ENCODE results near the gene ABHD17A. TPM values are rescaled to one million over a fixed set of nuclear protein-coding genes. Genes with fewer than 3 reads are reported as not detected.

The ABHD17A gene
- total and polyA plus RNA-seq, 9 of the 15 experiments (the other 6 are each of a cell fraction or from before 2014, with no cell fraction given) = 0.04 to 135 (median 21.8) TPM; not detected in 1

GRCh38 chr19:1848399-1849131, 36.7 kb downstream of the ABHD17A start, which contains the start of gene REXO1 (continued):
- TF ChIP-seq CUX1 (CRISPR knock-in tag; IDR thresholded peaks at IDR 0.05) (no peak), MLX (CRISPR knock-in tag; conservative IDR thresholded peaks at IDR 0.05) (no peak), ZFPM2 (CRISPR knock-in tag; IDR thresholded peaks at IDR 0.05) (no peak), SRF (CRISPR knock-in tag; IDR thresholded peaks at IDR 0.05) (peak in 1 of 2 experiments; percentile 35; a peak in 1 of 4 replicates), THRAP3 (IDR thresholded peaks at IDR 0.05; ENCODE audit: borderline replicate concordance) (no peak), KLF1 (tag; IDR thresholded peaks at IDR 0.05) (peak; percentile 44; the same call in 1 of the 2 replicates), ZNF354B (CRISPR knock-in tag; IDR thresholded peaks at IDR 0.05) (no peak), THRA (IDR thresholded peaks at IDR 0.05) (no peak), RFX1 (IDR thresholded peaks at IDR 0.05) (no peak), HNRNPL (IDR thresholded peaks at IDR 0.05; ENCODE audit: low read depth, low read length) (no peak), CREB5 (CRISPR knock-in tag; IDR thresholded peaks at IDR 0.05) (no peak), EHMT2 (IDR thresholded peaks at IDR 0.05) (no peak), ZNF239 (CRISPR knock-in tag; IDR thresholded peaks at IDR 0.05) (no peak; the same call in 1 of the 2 replicates), WHSC1 (IDR thresholded peaks at IDR 0.05; ENCODE audit: low read length) (no peak), SIX5 (IDR thresholded peaks at IDR 0.05; ENCODE audit: borderline replicate concordance in 1 of 2, insufficient read depth in 1 of 2, low read depth in 1 of 2, low read length in 2 of 2) (peak in 1 of 2 experiments; percentile 12; a peak in 1 of 4 replicates), ZNF197 (CRISPR knock-in tag; IDR thresholded peaks at IDR 0.05; ENCODE audit: low read depth) (no peak), ZKSCAN3 (CRISPR knock-in tag; IDR thresholded peaks at IDR 0.05) (no peak), CHD1 (IDR thresholded peaks at IDR 0.05; ENCODE audit: low read length) (no peak), HSF4 (CRISPR knock-in tag; IDR thresholded peaks at IDR 0.05; ENCODE audit: borderline replicate concordance) (no peak), FOXJ2 (tag; IDR thresholded peaks at IDR 0.05) (no peak)

All from K562 (cell line).